ENCODE results near the gene C14orf132. TPM values are rescaled to one million over a fixed set of nuclear protein-coding genes. Genes with fewer than 3 reads are reported as not detected.

Gene C14orf132
- total RNA-seq, 1 donor from 2014 or later: 3.5 TPM

DNA sequence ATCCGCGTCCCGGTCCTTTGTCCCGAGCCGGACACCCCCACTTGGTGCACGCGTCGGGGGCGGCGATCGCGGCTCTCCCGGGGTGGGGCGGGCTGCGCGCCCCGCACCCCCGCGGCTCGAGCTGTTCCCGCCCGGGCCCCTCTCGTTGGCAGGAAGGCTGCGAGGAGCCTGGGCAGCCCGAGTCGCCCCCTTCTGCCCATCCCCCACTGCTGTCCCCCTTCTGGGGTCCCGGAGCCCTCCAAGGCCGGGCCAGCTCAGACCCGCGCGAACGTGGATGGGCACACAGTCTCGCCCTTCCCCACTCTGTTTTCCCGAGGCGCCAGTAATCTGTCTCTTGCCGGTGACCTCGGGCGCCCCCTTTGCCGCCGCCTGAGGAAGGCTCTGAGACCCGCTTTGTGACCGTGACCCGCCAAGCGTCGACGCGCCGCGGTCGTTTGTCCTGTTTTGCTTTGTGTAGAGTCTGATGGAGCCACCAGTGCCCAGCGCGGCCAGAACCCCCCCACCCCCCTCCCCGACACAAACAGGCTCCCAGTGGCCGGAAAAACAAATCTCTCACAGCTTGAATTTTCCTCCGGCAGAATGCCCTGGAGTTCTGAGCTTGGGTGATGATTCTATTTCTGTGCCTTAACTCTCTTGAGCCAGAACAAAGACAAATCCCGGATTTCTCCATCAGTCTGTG lies 610 bp downstream of the C14orf132 start:
- DNase-seq (ENCODE audit: low read depth in 2 of 2): no peak

GRCh38 chr14:96040828-96041371 lies 1.7 kb downstream of the C14orf132 start:
- no peak for DNase-seq (ENCODE audit: low read depth in 2 of 2)

DNA sequence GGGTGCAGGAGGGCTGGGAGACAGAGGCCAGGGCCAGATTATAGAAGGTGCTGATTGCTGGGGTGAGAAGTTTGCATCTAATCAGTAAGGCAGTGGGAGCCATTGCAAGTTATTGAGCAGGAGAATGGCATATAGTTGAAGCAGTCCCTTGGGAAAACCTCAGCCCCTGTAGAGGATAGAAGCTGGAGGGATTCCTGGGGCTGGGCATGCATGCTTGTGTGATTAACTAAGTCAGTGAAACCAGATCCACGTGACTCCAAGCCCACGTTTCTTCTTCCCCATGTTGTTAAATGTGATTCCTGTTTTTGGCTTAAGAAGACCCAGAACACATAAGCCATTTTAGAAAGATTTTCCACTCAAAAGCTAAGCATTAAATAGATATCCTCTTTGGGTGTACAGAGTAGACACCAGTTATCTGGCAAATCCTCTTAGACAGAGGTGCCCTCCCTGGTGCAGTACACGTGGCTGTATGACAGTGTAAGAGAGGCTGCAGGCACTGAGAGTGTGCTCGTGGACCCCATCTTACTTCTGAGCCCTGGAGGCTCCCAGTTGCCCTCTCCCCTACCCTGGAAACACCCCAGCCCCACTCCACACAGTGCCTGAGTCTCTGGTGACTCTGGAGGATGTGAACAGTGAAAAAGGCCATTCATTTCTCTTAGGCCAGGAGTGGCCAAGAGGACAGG lies 3.2 kb downstream of the C14orf132 start:
- no peak for DNase-seq (ENCODE audit: low read depth in 2 of 2)

DNA sequence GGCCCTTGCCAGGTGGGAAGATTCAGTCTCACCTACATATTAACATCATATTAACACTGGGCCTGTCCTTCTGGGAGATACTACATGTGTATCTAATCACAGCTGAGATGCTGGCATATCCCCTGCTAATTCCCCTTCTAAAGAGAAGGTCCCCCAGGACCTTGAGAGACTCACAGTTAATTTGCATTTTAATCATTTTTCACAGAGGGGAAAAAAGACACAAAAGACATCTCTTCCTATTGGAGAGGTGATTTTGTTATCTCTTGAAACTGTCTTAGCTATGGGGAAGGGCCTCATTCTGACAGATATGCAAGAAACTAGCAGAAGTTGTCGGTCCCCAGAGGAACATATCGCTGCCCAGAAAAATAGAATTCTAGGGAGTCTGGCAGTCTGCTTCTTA lies 7.5 kb downstream of the C14orf132 start:
- no peak for DNase-seq (ENCODE audit: low read depth in 2 of 2)

DNA sequence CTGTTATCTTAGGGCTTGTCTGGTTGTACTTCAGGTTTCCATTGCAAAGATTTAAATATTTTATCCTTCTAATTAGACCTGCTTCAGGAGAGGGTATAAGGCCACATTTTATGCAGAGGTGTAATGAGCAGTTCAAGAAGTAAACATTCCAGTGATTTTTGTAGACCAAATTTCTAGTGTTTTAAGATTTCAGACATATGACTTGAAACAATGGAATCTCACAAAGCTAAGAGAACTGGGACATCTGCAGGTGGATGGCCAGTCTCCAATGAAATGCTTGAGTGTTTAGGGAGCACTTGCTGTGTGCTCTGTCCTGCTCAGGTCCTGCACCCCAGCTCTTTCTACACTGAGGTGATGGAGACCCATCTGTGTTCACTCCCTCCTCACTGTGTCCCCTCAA lies 7.9 kb downstream of the C14orf132 start:
- no peak for DNase-seq (ENCODE audit: low read depth in 2 of 2)

DNA sequence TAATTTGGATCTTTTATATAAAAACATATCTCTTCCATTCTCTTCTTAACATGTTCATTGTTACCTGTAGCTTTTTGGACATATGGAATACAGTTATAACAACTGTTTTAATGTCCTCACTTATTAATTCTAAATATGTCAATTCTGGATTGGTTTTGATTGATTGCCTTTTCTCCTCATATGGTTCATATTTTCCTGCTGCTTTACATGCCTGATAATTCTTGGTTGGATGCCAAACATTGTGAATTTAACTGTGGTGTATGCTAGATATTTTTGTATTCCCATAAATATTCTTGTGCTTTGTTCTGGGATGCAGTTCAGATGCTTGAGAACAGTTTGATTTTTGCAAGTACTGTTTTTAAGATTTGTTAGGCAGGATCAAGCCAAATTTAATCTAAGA lies 10.8 kb downstream of the C14orf132 start:
- DNase-seq (ENCODE audit: low read depth in 2 of 2): no peak

DNA sequence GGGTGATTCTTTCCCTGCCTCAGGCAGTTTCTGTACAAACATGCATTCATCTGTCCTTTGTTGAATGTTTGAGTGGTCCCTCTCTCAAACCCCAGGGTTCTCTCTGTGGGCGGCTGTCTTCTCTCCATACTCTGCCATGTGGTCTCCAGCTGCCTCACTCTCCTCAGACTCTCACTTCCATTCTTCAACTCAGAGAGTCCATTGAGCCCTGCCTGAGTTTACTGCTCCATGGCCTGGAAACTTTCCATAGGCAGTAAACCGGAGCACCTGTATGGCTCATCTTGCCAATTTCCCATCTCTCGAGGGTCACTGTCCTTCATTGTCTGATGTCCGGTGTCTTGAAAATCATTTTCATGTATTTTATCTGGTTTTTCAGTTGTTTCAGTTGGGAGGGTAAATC lies 11.3 kb downstream of the C14orf132 start:
- DNase-seq (ENCODE audit: low read depth in 2 of 2): no peak

DNA sequence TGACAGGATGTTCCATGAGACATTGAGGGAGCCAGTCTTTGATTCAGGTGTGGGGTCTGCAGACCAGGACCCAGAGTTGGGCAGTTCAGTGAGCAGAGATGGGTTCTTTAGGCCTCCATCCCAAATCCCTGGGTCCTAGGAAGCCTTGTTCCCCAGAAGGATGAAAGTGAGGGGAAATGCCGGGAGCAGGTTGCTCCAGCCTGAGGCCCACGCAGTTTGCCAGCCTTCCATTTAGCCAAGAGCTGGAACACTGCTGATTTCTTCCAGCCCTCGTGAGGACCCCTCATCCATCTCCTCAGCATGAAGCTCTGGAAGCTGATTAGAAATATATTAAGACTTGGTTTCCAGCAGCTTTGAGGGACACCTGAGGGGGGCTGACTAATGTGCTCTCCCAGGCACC lies 12.1 kb downstream of the C14orf132 start:
- DNase-seq (ENCODE audit: low read depth in 2 of 2): no peak

DNA sequence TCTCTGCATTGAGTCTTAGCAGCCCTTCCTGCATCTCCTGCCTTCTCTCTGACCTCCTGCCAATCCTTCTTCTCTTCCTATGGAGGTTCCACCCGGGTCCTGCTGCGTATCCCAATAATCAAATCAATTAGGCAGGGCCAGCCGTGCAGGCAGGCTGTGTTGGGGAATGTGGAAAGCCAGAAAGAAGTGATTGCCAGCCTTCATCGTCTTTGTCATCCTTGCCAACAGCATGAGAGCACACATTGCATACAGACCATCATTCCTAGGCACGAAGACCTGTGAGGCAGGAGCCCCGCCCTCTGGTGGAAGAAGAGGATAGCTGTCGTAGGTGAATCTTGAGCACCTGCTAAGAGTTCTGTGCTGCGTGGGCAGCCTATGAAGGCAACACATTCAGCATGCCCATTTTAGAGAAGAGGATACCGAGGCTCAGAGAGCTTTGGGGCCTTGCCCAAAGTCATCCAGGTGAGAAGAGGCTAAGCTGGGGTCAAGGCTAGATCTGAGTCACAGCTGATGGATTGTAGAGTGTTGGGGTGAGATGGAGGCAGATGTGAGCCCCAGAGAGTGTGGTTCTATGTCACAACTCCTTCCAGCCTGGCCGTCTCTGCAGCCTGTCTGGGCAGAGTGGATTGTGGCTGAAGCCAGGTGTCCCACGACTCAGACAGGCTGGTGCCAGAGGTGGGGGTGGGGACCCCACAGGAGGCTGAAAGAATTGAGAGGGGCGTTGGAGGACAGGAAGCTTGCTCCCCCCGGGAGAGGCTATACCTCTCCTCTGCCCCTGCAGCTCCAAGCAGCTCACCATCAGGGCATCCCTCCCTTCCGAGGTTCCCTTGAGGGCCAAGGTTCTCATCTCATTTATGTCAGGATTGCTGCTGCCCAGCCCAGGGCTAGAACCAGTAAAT lies 12.7 kb downstream of the C14orf132 start:
- no peak for DNase-seq (ENCODE audit: low read depth in 2 of 2)

DNA sequence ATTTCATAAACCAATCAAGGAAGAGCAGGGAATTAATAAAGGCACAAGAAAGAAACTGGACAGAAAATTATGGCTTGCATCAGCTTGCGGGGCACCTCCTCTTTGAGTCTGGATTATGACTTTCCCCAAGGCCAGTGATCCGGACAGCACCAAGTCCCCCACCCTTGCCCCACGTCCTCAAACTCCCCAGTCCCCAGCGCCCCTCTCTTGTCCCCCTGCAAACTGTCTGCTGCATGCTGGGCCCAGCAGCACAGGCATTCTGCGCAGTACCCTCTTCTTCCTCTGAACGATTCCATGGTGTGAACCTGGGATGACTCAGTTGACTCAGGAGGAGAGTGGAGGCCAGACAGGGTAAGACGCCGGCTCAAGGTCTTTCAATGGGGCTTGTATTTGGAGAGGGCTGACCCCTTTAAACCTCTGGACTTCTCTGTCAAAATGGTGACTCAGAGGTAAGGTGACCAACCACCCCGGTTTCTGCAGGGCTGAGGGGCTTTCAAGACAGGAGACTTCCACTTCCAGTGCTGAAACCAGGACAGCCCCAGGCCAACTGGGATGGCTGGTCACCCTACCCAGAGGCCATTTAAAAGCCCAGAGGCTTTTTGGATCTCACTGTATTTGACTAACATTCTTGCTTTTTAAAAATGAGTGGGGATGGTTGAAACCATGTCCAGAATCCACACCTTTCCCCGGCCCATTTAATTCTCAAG lies 13.5 kb downstream of the C14orf132 start:
- no peak for DNase-seq (ENCODE audit: low read depth in 2 of 2)

DNA sequence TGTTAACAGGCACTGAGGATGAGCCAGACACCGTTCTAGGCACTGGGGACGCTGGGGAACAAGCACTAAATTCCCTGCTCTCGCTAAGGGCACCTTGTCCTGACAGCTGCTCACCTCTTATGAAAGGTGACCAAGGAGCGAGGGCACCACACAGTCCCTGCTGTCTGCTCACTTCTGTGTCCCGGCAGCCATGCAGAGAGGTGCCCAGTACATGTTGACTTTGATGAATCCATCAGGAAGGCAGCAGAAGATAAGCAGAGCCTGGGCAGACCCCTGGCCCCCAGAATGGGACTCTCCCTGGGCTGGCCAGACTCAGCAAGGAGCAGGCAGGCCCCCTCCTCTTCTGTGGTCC lies 14.1 kb downstream of the C14orf132 start:
- no peak for DNase-seq (ENCODE audit: low read depth in 2 of 2)

DNA sequence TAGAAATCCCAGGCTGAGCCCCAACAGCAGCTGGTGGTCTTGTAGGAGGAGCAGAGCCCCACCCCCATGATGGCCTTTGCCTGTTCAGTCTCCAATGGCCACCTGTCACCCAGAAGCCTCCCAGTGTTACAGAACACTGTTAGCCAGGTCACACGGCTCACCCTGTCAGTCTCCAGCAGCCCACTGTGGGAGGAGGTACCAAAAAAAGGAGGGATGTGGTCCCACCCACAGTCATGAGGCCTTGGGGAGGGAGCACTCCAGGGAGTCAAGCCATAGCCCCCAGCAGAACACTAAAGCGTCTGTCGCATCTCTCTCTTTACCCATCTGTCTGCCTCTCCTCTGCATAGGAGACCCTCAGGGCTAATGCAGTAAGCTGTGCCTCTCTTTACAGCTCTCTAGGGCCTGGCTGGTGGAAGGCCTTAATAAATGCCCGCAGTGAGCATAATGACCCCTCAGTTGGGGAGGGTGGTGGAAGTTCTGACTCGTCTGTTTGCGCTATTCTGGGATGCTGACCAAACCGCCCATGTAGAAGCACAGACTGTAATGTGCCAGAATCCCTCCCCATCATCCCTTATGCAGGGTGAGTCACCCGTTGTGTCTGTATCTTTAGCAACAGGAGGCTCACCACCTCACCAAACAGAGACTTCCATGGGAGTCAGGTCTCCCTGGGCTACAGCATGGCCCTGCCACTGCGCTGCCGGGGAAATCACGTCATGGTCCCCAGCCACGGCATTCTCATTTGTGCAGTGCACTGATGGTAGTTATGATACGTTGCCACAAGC lies 14.6 kb downstream of the C14orf132 start:
- no peak for DNase-seq (ENCODE audit: low read depth in 2 of 2)

DNA sequence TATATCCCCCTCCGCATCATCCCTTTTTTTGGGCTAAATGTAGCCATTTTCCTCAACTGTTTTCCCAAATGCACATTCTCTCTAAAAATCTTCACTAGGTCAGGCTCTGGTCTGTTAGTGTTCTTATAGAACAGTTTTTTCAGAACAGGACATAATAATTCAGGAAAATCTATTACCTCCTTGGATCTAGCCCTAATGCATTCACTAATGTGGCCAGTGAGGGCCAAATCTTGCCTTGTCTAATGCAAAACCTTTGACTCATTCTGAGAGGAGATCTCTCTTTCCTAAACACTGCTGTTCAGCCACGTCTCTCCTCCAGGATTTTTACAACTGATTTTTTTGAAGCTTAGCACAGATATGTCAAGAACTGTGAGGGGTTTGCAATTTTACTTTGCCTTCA lies 15.5 kb downstream of the C14orf132 start:
- no peak for DNase-seq (ENCODE audit: low read depth in 2 of 2)

- no peak for DNase-seq (ENCODE audit: low read depth in 2 of 2)
Observed at GRCh38 chr14:96055065-96055752, 16.0 kb downstream of the C14orf132 start.

GRCh38 chr14:96055753-96056508 lies 16.8 kb downstream of the C14orf132 start:
- DNase-seq (ENCODE audit: low read depth in 2 of 2): no peak

GRCh38 chr14:96056509-96057422 lies 17.6 kb downstream of the C14orf132 start:
- no peak for DNase-seq (ENCODE audit: low read depth in 2 of 2)

DNA sequence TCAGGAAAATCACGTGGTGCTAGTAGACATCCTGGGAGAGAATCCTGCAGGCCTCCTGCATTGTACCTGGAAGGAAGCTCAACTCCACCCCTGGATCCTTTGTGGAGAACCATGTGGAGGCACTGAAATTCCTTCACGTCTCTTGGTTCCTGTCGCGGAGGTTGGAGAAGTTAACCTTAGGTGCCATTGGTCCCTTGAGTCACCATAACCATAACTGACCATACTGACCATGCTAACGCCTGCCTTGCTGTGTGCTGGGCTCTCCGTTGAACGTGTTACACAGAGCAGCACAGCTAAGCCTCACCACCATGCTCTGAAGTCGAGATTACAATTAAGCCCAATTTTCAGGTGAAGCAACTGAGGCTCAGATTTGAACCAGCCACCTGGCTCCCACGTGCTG lies 18.6 kb downstream of the C14orf132 start:
- DNase-seq (ENCODE audit: low read depth in 2 of 2): no peak

DNA sequence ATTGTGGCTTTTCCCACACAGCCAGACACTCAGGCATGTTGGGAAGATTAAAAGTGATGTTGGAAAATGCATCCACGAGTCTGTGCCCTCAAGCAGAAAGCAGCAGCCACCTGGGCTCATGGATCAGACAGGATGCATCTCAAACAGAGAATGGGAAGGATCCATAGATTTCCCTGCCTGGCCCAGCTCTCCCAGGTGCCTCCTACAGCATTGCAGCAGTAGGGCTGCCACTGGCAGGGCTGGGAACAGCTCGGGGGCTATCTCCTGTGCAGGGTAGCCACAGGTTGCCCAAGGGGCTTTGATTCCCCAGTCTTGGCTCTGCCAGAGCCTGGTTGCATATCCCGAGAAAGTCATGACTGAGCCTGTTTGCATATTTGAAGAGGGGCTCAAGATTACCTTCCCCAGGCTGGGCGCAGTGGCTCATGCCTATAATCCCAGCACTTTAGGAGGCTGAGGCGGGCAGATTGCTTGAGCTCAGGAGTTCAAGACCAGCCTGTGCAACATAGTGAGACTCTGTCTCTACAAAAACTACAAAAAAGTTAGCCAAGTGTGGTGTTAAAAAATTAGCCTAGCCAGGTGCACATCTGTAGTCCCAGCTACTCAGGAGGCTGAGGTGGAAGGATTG lies 19.5 kb downstream of the C14orf132 start:
- DNase-seq (ENCODE audit: low read depth in 2 of 2): no peak

Measured in dermis microvascular lymphatic vessel endothelial cell (primary cell).